GM12878 (cell line): ENCODE measurements around the gene CENPW. TPM values are rescaled to one million over a fixed set of nuclear protein-coding genes. Genes with fewer than 3 reads are reported as not detected.
A peak's percentile ranks its signal among the peaks of the same experiment; 100 is the strongest.

Source experiments
- ATAC-seq: fragments of 200-7000 bp; cut with Tn5 transposase; 3 replicates; pipeline ENCODE4 v1.9.1; 2020; ENCODE audit warnings: mild to moderate bottlenecking, moderate library complexity
- BruUV-seq: library from RNA; stranded (reverse); fragments of 400-500 nt; replicated peaks from 2 replicates; lab custom pipeline; 2021; lab: Mats Ljungman, UMichigan
- CTCF ChIA-PET: fragments of 300-600 bp; sonication (Branson Sonifier 250); formaldehyde crosslinking; extraction: SDS; loops from one replicate; lab custom pipeline; 2021; ENCODE audit warnings: inconsistent platforms; lab: Yijun Ruan, JAX
- POLR2A ChIA-PET: fragments of 350-600 bp; formaldehyde crosslinking; extraction: SDS; loops from one replicate; lab custom pipeline; 2021; ENCODE audit warnings: inconsistent platforms; lab: Charles Lee
- RAD21 ChIA-PET: fragments of 300-600 bp; sonication (Branson Sonifier 250); formaldehyde crosslinking; loops from one replicate; lab custom pipeline; 2023; ENCODE audit warnings: antibody characterized with exemption; ENCODE audit not compliant: unreplicated experiment; lab: Charles Lee
- SMC1A ChIA-PET: fragments of 300-600 bp; sonication (Branson Sonifier 250); formaldehyde crosslinking; loops from one replicate; lab custom pipeline; 2023; ENCODE audit not compliant: unreplicated experiment, uncharacterized antibody; lab: Charles Lee
- DNase-seq: peaks from one replicate; pipeline ENCODE4 v3.0.0-alpha.2; 2011; ENCODE audit warnings: low read depth, low spot score
- FAIRE-seq: peaks from 3 replicates; lab custom pipeline; 2011; peaks lifted over from hg19 to GRCh38; lab: Jason Lieb, UNC
- H2AFZ ChIP-seq: 2 replicates; pipeline ENCODE4 v1.6.0; 2011; ENCODE audit warnings: low read depth, low read length, control low read depth; ENCODE audit not compliant: control insufficient read depth
- H3K27ac ChIP-seq: 2 replicates; pipeline ENCODE4 v1.5.1; 2011; ENCODE audit warnings: control low read depth; ENCODE audit not compliant: control insufficient read depth, insufficient read depth
- H3K27me3 ChIP-seq, 2 experiments: replicated peaks in 1 of 2; 2 replicates each; pipeline versions ENCODE4 v1.6.0 to v1.6.1; 2011; ENCODE audit warnings: low read length in 1 of 2; ENCODE audit not compliant: control insufficient read depth in 2 of 2, insufficient read depth in 2 of 2
- H3K36me3 ChIP-seq, 2 experiments: 2 replicates each; pipeline ENCODE4 v1.5.1; 2011; ENCODE audit warnings: low read length in 1 of 2; ENCODE audit not compliant: control insufficient read depth in 2 of 2, insufficient read depth in 2 of 2
- H3K4me1 ChIP-seq: 2 replicates; pipeline ENCODE4 v1.6.1; 2011; ENCODE audit warnings: mild to moderate bottlenecking, low read length, moderate library complexity, mixed read lengths; ENCODE audit not compliant: control insufficient read depth, insufficient read depth
- H3K4me2 ChIP-seq: 2 replicates; pipeline ENCODE4 v1.6.0; 2011; ENCODE audit warnings: control low read depth; ENCODE audit not compliant: control insufficient read depth, insufficient read depth
- H3K4me3 ChIP-seq: fragments of 200-600 bp; sonication (generic); 2 replicates; pipeline ENCODE4 v1.5.1; 2016
- H3K79me2 ChIP-seq: 2 replicates; pipeline ENCODE4 v1.6.0; 2011; ENCODE audit warnings: low read length; ENCODE audit not compliant: control insufficient read depth, insufficient read depth
- H3K9ac ChIP-seq: 2 replicates; pipeline ENCODE4 v1.8.0; 2011; ENCODE audit warnings: low read length, control low read depth, mixed read lengths; ENCODE audit not compliant: control insufficient read depth, insufficient read depth
- H3K9me3 ChIP-seq: replicated peaks from 3 replicates; pipeline ENCODE4 v1.5.1; 2011; ENCODE audit warnings: mild to moderate bottlenecking, low read length; ENCODE audit not compliant: control insufficient read depth, insufficient read depth
- H4K20me1 ChIP-seq: 2 replicates; pipeline ENCODE4 v1.6.0; 2011; ENCODE audit not compliant: control insufficient read depth, insufficient read depth
- E2F8 ChIP-seq: fragments of 450-650 bp; IDR thresholded peaks from 2 replicates; pipeline ENCODE4 v1.6.1; 2018; ENCODE audit warnings: mild to moderate bottlenecking, low read depth, moderate library complexity; ENCODE audit not compliant: partially characterized antibody
- HCFC1 ChIP-seq: fragments of 150-350 bp; IDR thresholded peaks from 2 replicates; pipeline ENCODE4 v1.6.1; 2014; ENCODE audit warnings: low read length
- HDAC6 ChIP-seq: fragments of 200-600 bp; sonication (generic); IDR thresholded peaks from one replicate; pipeline ENCODE4 v1.8.0; 2017; ENCODE audit warnings: antibody characterized with exemption; ENCODE audit not compliant: unreplicated experiment
- IKZF2 ChIP-seq, 2 experiments: fragments of 450-650 bp; IDR thresholded peaks; 2 replicates each; pipeline ENCODE4 v1.6.1; 2017; ENCODE audit warnings: mild to moderate bottlenecking in 2 of 2, moderate library complexity in 2 of 2
- IRF4 ChIP-seq: IDR thresholded peaks from 2 replicates; pipeline ENCODE4 v1.6.1; 2011; ENCODE audit warnings: low read depth, low read length
- MEF2A ChIP-seq: IDR thresholded peaks from 2 replicates; pipeline ENCODE4 v1.6.1; 2011; ENCODE audit warnings: low read depth, mild to moderate bottlenecking, low read length, moderate library complexity; ENCODE audit not compliant: insufficient read depth
- MEF2B ChIP-seq: fragments of 450-650 bp; IDR thresholded peaks from 2 replicates; pipeline ENCODE4 v1.6.1; 2018; ENCODE audit warnings: mild to moderate bottlenecking, moderate library complexity; ENCODE audit not compliant: partially characterized antibody, poor library complexity, severe bottlenecking
- NFIC ChIP-seq: IDR thresholded peaks from 2 replicates; pipeline ENCODE4 v1.6.1; 2012; ENCODE audit warnings: low read depth, mild to moderate bottlenecking, inconsistent platforms, low read length, moderate library complexity
- NFYA ChIP-seq: IDR thresholded peaks from 2 replicates; pipeline ENCODE4 v1.6.1; 2011; ENCODE audit warnings: low read depth, mild to moderate bottlenecking, low read length, improper control_type of control experiment, borderline replicate concordance
- NR2C1 ChIP-seq: fragments of 450-650 bp; IDR thresholded peaks from 2 replicates; pipeline ENCODE4 v1.6.1; 2017; ENCODE audit warnings: antibody characterized with exemption, mild to moderate bottlenecking, moderate library complexity
- SMAD1 ChIP-seq: fragments of 450-650 bp; IDR thresholded peaks from 2 replicates; pipeline ENCODE4 v1.6.1; 2018; ENCODE audit warnings: mild to moderate bottlenecking, low read depth; ENCODE audit not compliant: partially characterized antibody
- SMAD5 ChIP-seq: IDR thresholded peaks from 2 replicates; pipeline ENCODE4 v1.6.1; 2016; ENCODE audit warnings: antibody characterized with exemption, low read depth
- SPI1 ChIP-seq: IDR thresholded peaks from 2 replicates; pipeline ENCODE4 v1.6.1; 2011; ENCODE audit warnings: low read depth, mild to moderate bottlenecking, low read length, moderate library complexity, borderline replicate concordance; ENCODE audit not compliant: insufficient read depth
- TCF3 ChIP-seq: IDR thresholded peaks from 2 replicates; pipeline ENCODE4 v1.6.1; 2012; ENCODE audit warnings: low read depth, mild to moderate bottlenecking, low read length, borderline replicate concordance; ENCODE audit not compliant: insufficient read depth
- ZNF207 ChIP-seq: fragments of 450-650 bp; IDR thresholded peaks from 2 replicates; pipeline ENCODE4 v1.6.1; 2014; ENCODE audit warnings: antibody characterized with exemption, mild to moderate bottlenecking, borderline replicate concordance
- ZNF622 ChIP-seq: fragments of 450-650 bp; IDR thresholded peaks from 2 replicates; pipeline ENCODE4 v1.6.1; 2017; ENCODE audit warnings: mild to moderate bottlenecking, inconsistent platforms
- WGBS: methylation state at CpG from one replicate; pipeline ENCODE4 v1.1.6; 2016; ENCODE audit warnings: low lambda C conversion rate; ENCODE audit not compliant: insufficient replicate concordance, insufficient coverage; ENCODE audit errors: missing lambda C conversion rate; 5-methylcytosine and 5-hydroxymethylcytosine counted together
- in situ Hi-C: fragments of 300-500 bp; cut with MboI; formaldehyde crosslinking; loops from 9 replicates; pipeline ENCODE4 v1.14.3; 2018; ENCODE audit warnings: mixed read lengths
- intact Hi-C: fragments of 100-400 bp; cut with micrococcal nuclease; formaldehyde crosslinking; loops from one replicate; pipeline ENCODE4 v1.14.2; 2022; ENCODE audit not compliant: unreplicated experiment
- polyA plus RNA-seq, 11 experiments: library from polyadenylated mRNA; depleted of rRNA in 4 of 11; unstranded in 6 of 11; stranded (reverse) in 5 of 11; fragments of >200 nt; fragmentation: Nextera tagmentation in 4 of 11; fragmentation: Illumina TruSeq in 1 of 11; extraction: Ambion mirVana in 4 of 11; extraction: Trizol in 1 of 11; gene quantifications; 1 replicate in 1 of 11; 2 replicates in 10 of 11; pipeline versions ENCODE4 v1.2.1 to v1.2.3, GENCODE V29; 2011 to 2016; ENCODE audit warnings: inconsistent platforms in 2 of 11, missing spikeins in 2 of 11, low read depth in 1 of 11
- total RNA-seq, 4 experiments: library from RNA; depleted of rRNA in 3 of 4; stranded (reverse); fragments of >200 nt in 3 of 4; fragmentation: Illumina TruSeq in 1 of 4; extraction: Trizol in 1 of 4; gene quantifications; 2 replicates each; pipeline versions ENCODE4 v1.2.1 to v1.2.3, GENCODE V29; 2013 to 2021

The CENPW gene
- total and polyA plus RNA-seq, 10 of the 15 experiments (the other 5 are each of a cell fraction or from before 2014, with no cell fraction given), result 27.2 to 283 (median 66.8) TPM

GRCh38 chr6:126300126-126300525 lies 39.8 kb upstream of the CENPW start:
- Histone ChIP-seq H3K79me2 (no peaks in the 10 kb centered on the region), H3K4me2 (no peak overlapping the region), H4K20me1 (no peaks in the 10 kb centered on the region), H3K27me3 (no peaks in the 10 kb centered on the region), H3K4me1 (peaks cover 9% of the 10 kb centered on the region), H2AFZ (peak overlapping the region; percentile 52), H3K9ac (no peak overlapping the region), H3K4me3 (no peak overlapping the region), H3K27ac (no peak overlapping the region), H3K36me3 (no peaks in the 10 kb centered on the region), H3K9me3 (no peaks in the 10 kb centered on the region)
- intact Hi-C loops (loop anchor here (10.0 kb wide), 1 partner anchor 265 kb away; no protein-coding TSS in a partner anchor), in situ Hi-C loops (no loop called here)
- ChIA-PET RAD21 (no interaction called here), SMC1A (interaction anchor here (0.6 kb wide), 1 partner anchor 20 kb away, joined by 3 read pairs; no protein-coding TSS in a partner anchor), POLR2A (no interaction called here), CTCF (no interaction called here)
- WGBS, result 68% methylated on average over 3 of the region's 3 CpGs
- FAIRE-seq, result no peak
- no TSS peak for BruUV-seq
- DNase-seq, result peak; percentile 12
- TF ChIP-seq TCF3, result no peak
- TF ChIP-seq E2F8, result no peak
- TF ChIP-seq MEF2B, result no peak
- peak in 1 of 2 experiments; percentile 16; a peak in 1 of 4 replicates for TF ChIP-seq IKZF2 (IDR thresholded peaks at IDR 0.05)
- no peak for TF ChIP-seq SMAD5
- no peak for TF ChIP-seq HDAC6
- TF ChIP-seq SMAD1, result no peak
- TF ChIP-seq NR2C1, result no peak
- no peak for TF ChIP-seq NFYA
- no peak for TF ChIP-seq HCFC1
- no peak for TF ChIP-seq NFIC
- no peak for TF ChIP-seq IRF4
- no peak for TF ChIP-seq ZNF207
- TF ChIP-seq MEF2A, result no peak
- no peak for TF ChIP-seq ZNF622
- TF ChIP-seq SPI1, result peak; percentile 51; the same call in 1 of the 2 replicates
- peak; percentile 76 for ATAC-seq
